Right cardiac atrium (tissue), 5 donors: ENCODE data around the gene TMC2. TPM values are rescaled to one million over a fixed set of nuclear protein-coding genes. Genes with fewer than 3 reads are reported as not detected.

Experiments used
- ATAC-seq, 2 donors: fragments of 200-7000 bp; cut with Tn5 transposase; one replicate each; pipeline versions ENCODE4 v1.8.0 to v1.9.1; 2020; ENCODE audit warnings: moderate library complexity in 2 of 2, mild to moderate bottlenecking in 1 of 2
- DNase-seq, 3 donors: peaks; one replicate each; pipeline ENCODE4 v3.0.0-alpha.2; 2020
- H3K27ac ChIP-seq: one replicate; pipeline ENCODE4 v1.5.1; 2013; ENCODE audit warnings: mild to moderate bottlenecking, low read length, control low read depth, moderate library complexity
- H3K27me3 ChIP-seq: one replicate; pipeline ENCODE4 v1.6.1; 2013; ENCODE audit not compliant: control insufficient read depth, insufficient read depth
- H3K4me1 ChIP-seq: one replicate; pipeline ENCODE4 v1.6.1; 2013; ENCODE audit warnings: low read length; ENCODE audit not compliant: control insufficient read depth, insufficient read depth
- H3K4me3 ChIP-seq: one replicate; pipeline ENCODE4 v1.5.1; 2013; ENCODE audit warnings: low read length, control low read depth
- H3K9me3 ChIP-seq: one replicate; pipeline ENCODE4 v1.6.1; 2013; ENCODE audit warnings: low read length; ENCODE audit not compliant: control insufficient read depth
- WGBS: extraction: QIAGEN DNeasy Blood & Tissue Kit; methylation state at CpG from one replicate; pipeline ENCODE4 v1.1.7; 2013; 5-methylcytosine and 5-hydroxymethylcytosine counted together
- intact Hi-C, 4 donors: fragments of 100-400 bp; cut with DNase I; formaldehyde crosslinking; loops; one replicate each; pipeline versions ENCODE4 v1.11.0 to v1.14.0; 2022 to 2023
- polyA plus RNA-seq: library from polyadenylated mRNA; stranded (reverse); fragments of 200-250 nt; gene quantifications from one replicate; pipeline ENCODE4 v1.2.3, GENCODE V29; 2013
- total RNA-seq, 4 donors: library from RNA; stranded (reverse); fragmentation: NEBNext Ultra II Directional; extraction: Animal tissue kit (Norgen Biotek cat#: 25700); gene quantifications; one replicate each; pipeline ENCODE4 v1.2.1, GENCODE V29; 2021
- donor health status: healthy with polysubstance abuse.
- donor health status: DM: no; HTN: yes; CAD: no.
- donor health status: DM: no; HTN: no; CAD: no.
- donor health status: DM: no; HTN: yes; CAD: no; lungs with severe emphysema.
- donor health status: DM: yes; HTN: yes; CAD: no.

Gene TMC2
- total and polyA plus RNA-seq, 5 donors, result not detected

DNA sequence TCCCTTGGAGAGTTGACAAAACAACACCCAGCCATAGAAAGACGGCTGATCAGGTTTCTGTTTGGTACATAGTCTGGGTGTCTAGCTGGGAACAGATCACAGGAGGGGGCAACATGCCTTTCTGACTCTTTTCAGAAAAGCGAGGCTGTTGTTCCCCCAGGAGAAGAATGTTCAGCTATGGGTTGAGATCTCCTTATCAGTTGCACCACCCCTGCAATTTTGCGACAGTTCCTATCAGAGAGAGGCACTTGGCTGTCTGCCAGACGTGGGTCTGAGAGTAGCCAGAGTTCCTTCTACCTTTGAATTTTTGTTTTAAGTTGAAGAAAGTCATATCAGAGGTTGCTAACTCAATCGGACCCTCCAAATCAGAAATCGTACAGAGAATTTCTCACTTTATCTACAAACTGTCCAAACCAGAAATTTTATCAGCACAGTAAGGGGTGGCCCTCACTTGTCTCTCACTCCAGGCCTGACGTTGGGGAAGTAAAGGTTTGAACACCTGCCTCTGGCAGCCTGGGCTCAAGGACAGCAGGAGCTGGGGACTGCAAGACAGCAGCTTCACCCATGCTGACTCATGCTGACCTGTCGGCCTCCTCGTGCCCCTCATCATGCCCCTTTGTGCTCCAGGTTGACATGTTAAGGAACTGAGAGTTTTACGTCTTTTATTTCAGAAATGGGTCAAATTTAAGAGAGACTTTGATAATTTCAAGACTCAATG is 42.3 kb downstream of the TMC2 start:
- Histone ChIP-seq H3K9me3 (no peaks in the 10 kb centered on the region), H3K27ac (no peak overlapping the region), H3K27me3 (no peaks in the 10 kb centered on the region), H3K4me3 (no peak overlapping the region), H3K4me1 (peaks cover 2% of the 10 kb centered on the region)
- peak in 1 of 3 donors; percentile 48 for DNase-seq
- ATAC-seq, result no peak
- WGBS, result 21% methylated on average over 10 of the region's 10 CpGs
- intact Hi-C loops, result no loop called here

DNA sequence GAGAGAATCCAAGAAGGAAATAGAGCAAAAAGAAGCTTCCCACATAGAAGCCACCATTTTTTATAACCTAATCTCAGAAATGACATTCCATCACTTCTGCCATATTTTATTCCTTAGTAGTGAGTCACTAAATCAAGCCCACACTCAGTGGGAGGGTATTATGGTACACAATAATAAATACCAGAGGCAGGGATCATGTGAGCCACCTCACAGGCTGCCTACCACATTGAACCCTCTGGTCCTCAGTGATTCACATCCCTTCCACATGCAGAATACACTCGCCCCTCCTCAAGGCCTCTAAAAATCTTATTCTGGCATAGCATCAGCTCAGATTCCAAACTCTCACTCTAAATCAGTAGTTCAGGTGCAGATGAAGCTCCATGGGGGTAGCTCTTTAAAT is 49.4 kb downstream of the TMC2 start:
- intact Hi-C loops, result no loop called here
- no peaks in the 10 kb centered on the region for H3K9me3 ChIP-seq
- H3K4me3 ChIP-seq, result no peak overlapping the region
- H3K4me1 ChIP-seq, result no peaks in the 10 kb centered on the region
- no peak overlapping the region for H3K27ac ChIP-seq
- WGBS, result 63% methylated on average over 1 of the region's 1 CpG
- DNase-seq, result no peak
- H3K27me3 ChIP-seq, result no peaks in the 10 kb centered on the region
- ATAC-seq, result no peak

DNA sequence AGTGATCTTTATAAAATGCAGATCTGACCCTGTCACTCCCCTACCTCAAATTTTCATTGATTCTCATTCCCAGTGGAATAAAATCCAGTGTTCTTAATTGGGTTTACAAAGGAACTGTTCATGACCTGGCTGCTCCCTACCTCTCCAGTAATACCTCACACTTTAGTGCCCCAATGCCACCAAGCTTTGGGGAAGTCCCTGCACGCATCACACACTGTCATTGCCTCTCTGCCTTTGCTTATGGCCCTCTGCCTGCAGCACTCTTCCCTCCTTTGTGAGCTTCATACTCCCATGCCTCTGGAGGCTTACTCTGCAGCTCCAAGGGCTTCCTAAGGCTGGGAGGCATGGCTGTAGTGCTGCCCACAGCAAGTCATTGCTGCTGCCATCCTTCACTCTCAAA is 57.4 kb downstream of the TMC2 start:
- no peak for DNase-seq
- Histone ChIP-seq H3K27me3 (no peaks in the 10 kb centered on the region), H3K9me3 (no peaks in the 10 kb centered on the region), H3K4me1 (no peaks in the 10 kb centered on the region), H3K4me3 (no peak overlapping the region), H3K27ac (no peak overlapping the region)
- intact Hi-C loops, result no loop called here
- no peak for ATAC-seq
- WGBS, result 76% methylated on average over 1 of the region's 1 CpG

DNA sequence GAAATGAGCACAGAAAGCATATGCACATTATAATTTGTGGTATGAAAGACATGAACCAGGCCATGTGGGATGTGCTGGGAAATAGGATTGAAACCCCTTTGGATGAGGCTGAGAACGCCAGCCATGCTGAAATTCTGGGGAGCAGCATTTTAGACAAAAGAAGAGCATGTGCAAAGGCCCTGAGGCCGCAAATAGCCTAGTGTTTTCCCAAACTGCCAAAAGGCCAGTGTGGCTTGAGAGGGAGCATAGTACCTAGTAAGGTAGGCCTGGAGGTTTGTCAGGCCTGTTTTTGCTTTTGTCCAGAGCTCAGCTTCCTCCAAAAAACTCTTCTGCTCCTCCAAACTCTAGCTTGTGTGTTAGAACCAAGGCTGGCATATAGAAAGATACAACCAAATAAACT is 58.7 kb downstream of the TMC2 start:
- WGBS, result 87% methylated on average over 2 of the region's 2 CpGs
- intact Hi-C loops, result no loop called here
- no peak for DNase-seq
- no peaks in the 10 kb centered on the region for H3K9me3 ChIP-seq
- H3K4me3 ChIP-seq, result no peak overlapping the region
- no peaks in the 10 kb centered on the region for H3K4me1 ChIP-seq
- ATAC-seq, result no peak
- no peak overlapping the region for H3K27ac ChIP-seq
- no peaks in the 10 kb centered on the region for H3K27me3 ChIP-seq

DNA sequence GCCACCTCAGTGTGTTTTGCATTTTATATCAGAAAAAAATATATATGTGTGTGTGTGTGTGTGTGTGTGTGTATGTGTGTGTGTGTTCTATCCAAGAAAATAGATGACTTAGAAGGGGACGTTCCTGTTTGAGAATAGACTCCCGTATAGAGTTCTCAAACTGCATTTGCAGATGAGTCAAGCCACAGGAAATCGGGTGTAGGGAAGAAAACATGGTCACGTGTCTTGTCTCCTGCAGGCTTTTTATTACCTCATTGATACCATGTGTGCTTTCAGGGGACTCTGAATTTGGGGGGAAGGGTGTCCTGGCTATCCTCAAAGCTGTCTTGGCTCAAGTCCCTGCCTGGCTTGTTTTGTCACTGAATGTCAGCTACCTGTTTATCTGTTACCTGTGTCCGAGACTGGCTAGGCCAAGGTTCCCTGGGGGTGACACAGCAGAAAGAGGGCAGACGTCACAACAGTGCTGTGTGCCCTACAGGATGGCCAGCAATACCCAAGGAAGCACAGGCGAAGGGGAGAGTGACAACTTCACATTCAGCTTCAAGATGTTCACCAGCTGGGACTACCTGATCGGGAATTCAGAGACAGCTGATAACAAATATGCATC is 60.4 kb downstream of the TMC2 start:
- H3K4me3 ChIP-seq, result no peak overlapping the region
- H3K4me1 ChIP-seq, result no peaks in the 10 kb centered on the region
- DNase-seq (no peak), ATAC-seq (no peak)
- no peaks in the 10 kb centered on the region for H3K9me3 ChIP-seq
- whole genome bisulfite sequencing, result 37% methylated on average over 8 of the region's 8 CpGs
- H3K27ac ChIP-seq, result no peak overlapping the region
- no peaks in the 10 kb centered on the region for H3K27me3 ChIP-seq
- intact Hi-C loops, result no loop called here

GRCh38 chr20:2599288-2600006 is 63.1 kb downstream of the TMC2 start:
- Histone ChIP-seq H3K9me3 (no peaks in the 10 kb centered on the region), H3K4me1 (no peaks in the 10 kb centered on the region), H3K27me3 (no peaks in the 10 kb centered on the region), H3K27ac (no peak overlapping the region), H3K4me3 (no peak overlapping the region)
- DNase-seq, result no peak
- ATAC-seq, result no peak
- 36% methylated on average over 5 of the region's 5 CpGs for WGBS
- intact Hi-C loops, result no loop called here

GRCh38 chr20:2602046-2602735 is 65.8 kb downstream of the TMC2 start:
- no peak for DNase-seq
- intact Hi-C loops, result no loop called here
- Histone ChIP-seq H3K27me3 (no peaks in the 10 kb centered on the region), H3K9me3 (peaks cover 2% of the 10 kb centered on the region), H3K4me1 (no peaks in the 10 kb centered on the region), H3K4me3 (no peak overlapping the region), H3K27ac (no peak overlapping the region)
- WGBS, result 87% methylated on average over 9 of the region's 9 CpGs
- ATAC-seq, result no peak

GRCh38 chr20:2602746-2603145 is 66.4 kb downstream of the TMC2 start:
- H3K9me3 ChIP-seq, result peaks cover 2% of the 10 kb centered on the region
- no peak overlapping the region for H3K4me3 ChIP-seq
- intact Hi-C loops, result no loop called here
- no peaks in the 10 kb centered on the region for H3K27me3 ChIP-seq
- DNase-seq (no peak), ATAC-seq (no peak)
- 82% methylated on average over 4 of the region's 4 CpGs for WGBS
- no peaks in the 10 kb centered on the region for H3K4me1 ChIP-seq
- no peak overlapping the region for H3K27ac ChIP-seq

GRCh38 chr20:2603816-2604505 is 67.6 kb downstream of the TMC2 start:
- WGBS, result 61% methylated on average over 7 of the region's 7 CpGs
- DNase-seq (no peak), ATAC-seq (no peak)
- Histone ChIP-seq H3K27ac (no peak overlapping the region), H3K9me3 (peaks cover 2% of the 10 kb centered on the region), H3K4me3 (no peak overlapping the region), H3K27me3 (no peaks in the 10 kb centered on the region), H3K4me1 (no peaks in the 10 kb centered on the region)
- intact Hi-C loops, result no loop called here

DNA sequence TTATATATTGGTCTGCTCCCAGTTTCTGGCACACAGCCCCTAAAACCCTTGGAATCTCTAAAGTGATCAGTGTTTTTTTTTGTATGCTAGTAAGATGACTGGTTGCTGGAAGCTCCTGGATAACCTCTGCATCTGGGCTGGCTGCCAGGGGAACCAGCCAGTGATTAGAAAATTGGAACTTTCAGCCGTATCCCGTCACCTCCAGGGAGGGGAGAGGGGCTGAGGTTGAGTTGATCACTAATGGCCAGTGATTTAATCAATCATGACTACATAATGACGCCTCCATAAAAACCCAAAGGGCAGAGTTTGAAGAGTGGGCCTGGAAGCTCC is 68.1 kb downstream of the TMC2 start:
- no peak overlapping the region for H3K4me3 ChIP-seq
- no peak for ATAC-seq
- H3K4me1 ChIP-seq, result no peaks in the 10 kb centered on the region
- peaks cover 2% of the 10 kb centered on the region for H3K9me3 ChIP-seq
- DNase-seq, result no peak
- H3K27me3 ChIP-seq, result no peaks in the 10 kb centered on the region
- intact Hi-C loops, result no loop called here
- 38% methylated on average over 3 of the region's 3 CpGs for WGBS
- H3K27ac ChIP-seq, result no peak overlapping the region
